Thoracic aorta (tissue), 2 donors: ENCODE data around the gene MLC1. TPM values are rescaled to one million over a fixed set of nuclear protein-coding genes. Genes with fewer than 3 reads are reported as not detected.

Source experiments
- ATAC-seq: fragments of 150-250 bp; one replicate; pipeline ENCODE4 v1.8.0; 2017; ENCODE audit warnings: low read depth; ENCODE audit not compliant: insufficient number of reproducible peaks, low FRiP score
- DNase-seq: peaks from one replicate; pipeline ENCODE4 v3.0.0-alpha.2; 2020; ENCODE audit warnings: low spot score
- H3K27ac ChIP-seq, 2 donors: fragments of 200-600 bp; sonication (generic); 1 replicate in 1 of 2; 2 replicates in 1 of 2; pipeline ENCODE4 v1.5.1; 2016; ENCODE audit warnings: mild to moderate bottlenecking in 2 of 2, moderate library complexity in 2 of 2
- H3K27me3 ChIP-seq: fragments of 200-600 bp; sonication (generic); replicated peaks from 2 replicates; pipeline ENCODE4 v1.6.0; 2016; ENCODE audit warnings: mild to moderate bottlenecking; ENCODE audit not compliant: insufficient read depth
- H3K36me3 ChIP-seq: fragments of 200-600 bp; sonication (generic); one replicate; pipeline ENCODE4 v1.5.1; 2016
- H3K4me1 ChIP-seq, 2 donors: fragments of 200-600 bp; sonication (generic); 1 replicate in 1 of 2; 2 replicates in 1 of 2; pipeline versions ENCODE4 v1.5.1 to v1.6.0; 2016; ENCODE audit warnings: low read depth in 2 of 2, mild to moderate bottlenecking in 1 of 2; ENCODE audit not compliant: control insufficient read depth in 1 of 2
- H3K4me3 ChIP-seq: fragments of 200-600 bp; sonication (generic); 2 replicates; pipeline ENCODE4 v1.5.1; 2016; ENCODE audit warnings: mild to moderate bottlenecking
- H3K9me3 ChIP-seq: fragments of 200-600 bp; sonication (generic); 2 replicates; pipeline ENCODE4 v1.5.1; 2016
- total RNA-seq, 2 donors: library from RNA; depleted of rRNA; stranded (reverse); fragments of >200 nt; gene quantifications; one replicate each; pipeline versions ENCODE4 v1.1.0 to v1.2.3, GENCODE V29; 2016
- TF ChIP-seq, protein P1 (sequence below): fragments of 200-600 bp; sonication (generic); IDR thresholded peaks from one replicate; pipeline ENCODE4 v1.5.1; 2019; ENCODE audit warnings: antibody characterized with exemption

The MLC1 gene
- total RNA-seq, 2 donors from 2014 or later: 1.6 to 4.3 TPM

DNA sequence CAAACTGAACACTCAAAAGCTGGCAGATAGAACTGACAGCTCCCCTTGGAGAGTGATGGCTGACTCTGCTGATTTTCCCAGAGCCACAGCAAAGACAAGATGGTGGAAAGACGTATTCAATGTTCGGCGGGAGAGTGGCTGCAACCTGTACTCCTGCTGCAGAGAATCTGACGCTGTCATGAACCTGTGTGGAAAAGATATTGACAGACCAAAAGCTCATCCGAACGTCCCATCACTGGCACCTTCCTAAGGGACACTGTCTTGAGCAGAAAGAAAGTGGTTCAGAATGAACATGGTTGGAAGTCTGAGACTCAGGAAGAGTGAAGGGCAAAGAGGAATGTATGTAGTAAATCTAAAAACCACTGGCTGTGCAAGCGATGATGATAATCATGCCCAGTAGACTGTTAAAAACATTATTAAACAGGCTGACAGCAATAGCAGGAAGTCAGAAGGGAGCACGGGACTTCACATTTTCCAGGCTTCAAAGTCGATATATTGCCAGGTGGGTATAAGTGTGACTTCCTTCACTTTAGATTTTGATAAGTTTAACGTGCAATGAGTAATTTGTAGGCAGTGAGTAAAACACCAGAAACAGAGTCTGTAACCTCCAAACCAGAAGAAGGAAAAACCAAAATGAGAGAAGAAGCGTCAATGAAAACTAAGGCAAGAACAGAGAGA is 66.5 kb downstream of the MLC1 start:
- TF ChIP-seq, protein P1, sequence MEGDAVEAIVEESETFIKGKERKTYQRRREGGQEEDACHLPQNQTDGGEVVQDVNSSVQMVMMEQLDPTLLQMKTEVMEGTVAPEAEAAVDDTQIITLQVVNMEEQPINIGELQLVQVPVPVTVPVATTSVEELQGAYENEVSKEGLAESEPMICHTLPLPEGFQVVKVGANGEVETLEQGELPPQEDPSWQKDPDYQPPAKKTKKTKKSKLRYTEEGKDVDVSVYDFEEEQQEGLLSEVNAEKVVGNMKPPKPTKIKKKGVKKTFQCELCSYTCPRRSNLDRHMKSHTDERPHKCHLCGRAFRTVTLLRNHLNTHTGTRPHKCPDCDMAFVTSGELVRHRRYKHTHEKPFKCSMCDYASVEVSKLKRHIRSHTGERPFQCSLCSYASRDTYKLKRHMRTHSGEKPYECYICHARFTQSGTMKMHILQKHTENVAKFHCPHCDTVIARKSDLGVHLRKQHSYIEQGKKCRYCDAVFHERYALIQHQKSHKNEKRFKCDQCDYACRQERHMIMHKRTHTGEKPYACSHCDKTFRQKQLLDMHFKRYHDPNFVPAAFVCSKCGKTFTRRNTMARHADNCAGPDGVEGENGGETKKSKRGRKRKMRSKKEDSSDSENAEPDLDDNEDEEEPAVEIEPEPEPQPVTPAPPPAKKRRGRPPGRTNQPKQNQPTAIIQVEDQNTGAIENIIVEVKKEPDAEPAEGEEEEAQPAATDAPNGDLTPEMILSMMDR: no peak
- DNase-seq (no peak), ATAC-seq (no peak)
- H3K4me3 ChIP-seq: no peak overlapping the region
- no peaks in the 10 kb centered on the region for H3K36me3 ChIP-seq
- no peaks in the 10 kb centered on the region for H3K27me3 ChIP-seq
- peaks cover 0 to 6% of the 10 kb centered on the region in 2 donors for H3K4me1 ChIP-seq
- H3K9me3 ChIP-seq: no peaks in the 10 kb centered on the region
- H3K27ac ChIP-seq: no peak overlapping the region

DNA sequence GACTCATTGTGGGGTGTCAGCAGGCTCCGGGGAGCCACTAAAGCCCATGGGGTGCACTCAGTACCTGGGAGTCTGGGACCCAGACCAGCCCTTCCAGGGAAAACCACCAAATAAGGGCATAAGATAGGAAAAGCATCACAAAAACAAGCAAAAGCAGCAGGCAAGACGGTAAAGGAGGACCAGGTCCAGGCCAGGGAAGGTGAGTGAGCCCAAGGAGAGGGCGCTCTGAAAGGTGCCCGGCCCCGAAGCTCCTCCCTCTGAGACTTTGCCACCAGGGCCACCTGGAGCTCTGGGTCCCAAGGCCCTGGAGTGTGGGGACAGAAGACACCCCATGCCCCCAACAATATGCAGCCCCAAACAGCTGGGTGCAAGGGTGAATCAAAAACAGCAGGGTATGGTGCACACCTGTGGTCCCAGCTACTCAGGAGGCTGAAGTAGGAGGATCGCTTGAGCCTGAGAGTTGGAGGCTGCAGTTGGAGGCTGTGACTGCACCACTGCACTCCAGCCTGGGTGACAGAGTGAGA is 67.5 kb downstream of the MLC1 start:
- ATAC-seq (no peak), DNase-seq (no peak)
- no peak overlapping the region for H3K4me3 ChIP-seq
- no peaks in the 10 kb centered on the region for H3K27me3 ChIP-seq
- peaks cover 0 to 6% of the 10 kb centered on the region in 2 donors for H3K4me1 ChIP-seq
- no peaks in the 10 kb centered on the region for H3K9me3 ChIP-seq
- TF ChIP-seq, protein P1: no peak
- no peaks in the 10 kb centered on the region for H3K36me3 ChIP-seq
- H3K27ac ChIP-seq: no peak overlapping the region

DNA sequence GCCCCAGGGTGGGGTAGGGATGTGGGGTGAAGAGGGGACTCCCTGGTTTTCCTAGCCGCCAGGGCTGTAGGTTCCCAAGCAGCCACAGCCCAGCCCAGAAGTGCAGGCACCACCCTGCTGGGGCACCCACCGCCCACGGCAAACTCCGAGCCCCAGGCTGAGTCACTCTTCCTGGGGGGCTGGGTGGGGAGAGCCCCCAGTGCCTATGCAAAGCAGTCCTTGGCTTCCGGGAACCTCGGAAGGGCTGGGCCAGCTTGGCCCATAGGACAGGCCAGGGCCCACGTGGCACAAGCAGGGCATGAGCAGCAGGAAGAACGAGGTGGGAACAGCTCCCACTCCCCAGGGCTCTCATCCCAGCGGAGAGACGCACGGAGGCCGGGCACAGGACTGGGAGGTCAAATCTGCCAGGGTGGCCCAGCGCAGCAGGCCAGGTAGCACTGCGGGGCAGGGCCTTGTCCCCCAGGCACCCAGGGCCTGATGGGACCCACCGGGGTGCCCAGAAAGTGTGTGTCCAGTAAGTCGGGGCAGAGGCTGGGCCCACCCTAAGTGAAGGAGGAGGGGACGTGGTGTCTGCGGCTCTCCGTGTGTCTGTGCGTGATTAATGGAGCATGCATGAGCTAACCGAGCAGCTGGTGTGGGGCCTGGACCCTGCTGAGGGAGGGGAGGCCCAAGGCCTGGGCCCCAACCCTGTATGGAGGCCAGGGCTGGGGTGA is 68.1 kb downstream of the MLC1 start:
- H3K36me3 ChIP-seq: no peaks in the 10 kb centered on the region
- H3K4me1 ChIP-seq: peaks cover 0 to 6% of the 10 kb centered on the region in 2 donors
- no peak overlapping the region for H3K27ac ChIP-seq
- no peak overlapping the region for H3K4me3 ChIP-seq
- TF ChIP-seq, protein P1: no peak
- H3K27me3 ChIP-seq: no peaks in the 10 kb centered on the region
- DNase-seq (no peak), ATAC-seq (no peak)
- H3K9me3 ChIP-seq: no peaks in the 10 kb centered on the region

DNA sequence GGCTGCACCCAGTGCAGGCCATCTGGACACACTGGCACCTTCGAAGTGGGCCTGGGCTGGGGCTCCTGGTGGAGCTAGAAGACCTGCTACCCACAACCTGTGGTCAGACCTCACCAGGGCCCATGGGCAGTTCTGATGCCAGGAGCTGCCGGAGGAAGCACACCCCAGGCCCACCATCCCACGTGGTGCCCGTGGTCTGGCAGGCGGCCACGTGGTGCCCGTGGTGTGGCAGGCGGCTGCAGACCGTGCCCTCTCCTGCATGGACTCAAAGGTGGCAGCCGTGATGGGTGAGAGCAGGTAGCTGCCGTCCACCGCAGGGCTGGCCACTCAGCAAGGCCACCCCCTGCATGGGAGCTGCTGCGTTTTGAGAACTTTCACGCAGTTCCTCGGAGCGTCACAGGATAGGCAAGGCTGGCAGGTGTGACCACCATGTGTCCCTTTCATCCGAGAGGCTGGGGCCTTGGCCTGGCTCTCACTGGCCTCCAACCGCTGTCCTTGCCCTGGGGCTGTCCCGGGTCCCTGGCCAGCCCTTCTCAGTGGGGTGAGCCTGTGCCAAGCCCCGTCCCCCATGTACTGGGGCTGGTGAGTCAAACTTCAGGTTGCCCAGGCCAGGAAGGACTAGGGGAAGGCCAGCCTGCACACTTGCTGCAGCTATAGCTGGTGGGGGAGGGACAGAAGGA is 68.8 kb downstream of the MLC1 start:
- peaks cover 0 to 6% of the 10 kb centered on the region in 2 donors for H3K4me1 ChIP-seq
- ATAC-seq (no peak), DNase-seq (no peak)
- TF ChIP-seq, protein P1: no peak
- no peaks in the 10 kb centered on the region for H3K9me3 ChIP-seq
- H3K27ac ChIP-seq: no peak overlapping the region
- no peaks in the 10 kb centered on the region for H3K27me3 ChIP-seq
- H3K36me3 ChIP-seq: no peaks in the 10 kb centered on the region
- H3K4me3 ChIP-seq: no peak overlapping the region
